Small intestine (tissue), 7 donors: Measurements from ENCODE around the gene SREK1IP1. TPM values are rescaled to one million over a fixed set of nuclear protein-coding genes. Genes with fewer than 3 reads are reported as not detected.
A peak's percentile ranks its signal among the peaks of the same experiment; 100 is the strongest.

Source experiments
- DNase-seq, 2 donors: peaks; one replicate each; pipeline versions ENCODE4 v3.0.0 to v3.0.0-alpha.2; 2013
- FAIRE-seq: peaks from 2 replicates; lab custom pipeline; 2012; peaks lifted over from hg19 to GRCh38; lab: Jason Lieb, UNC
- H3K27ac ChIP-seq, 3 donors: one replicate each; pipeline ENCODE4 v1.5.1; 2013; ENCODE audit warnings: low read length in 2 of 3, mild to moderate bottlenecking in 2 of 3, control low read depth in 1 of 3, inconsistent platforms in 1 of 3, low read depth in 1 of 3, moderate library complexity in 1 of 3
- H3K27me3 ChIP-seq, 3 donors: one replicate each; pipeline ENCODE4 v1.6.1; 2013; ENCODE audit warnings: low read length in 3 of 3, inconsistent platforms in 1 of 3; ENCODE audit not compliant: control insufficient read depth in 3 of 3, insufficient read depth in 3 of 3
- H3K36me3 ChIP-seq, 3 donors: one replicate each; pipeline ENCODE4 v1.6.1; 2013; ENCODE audit warnings: low read length in 3 of 3, inconsistent platforms in 1 of 3, low read depth in 1 of 3, mild to moderate bottlenecking in 1 of 3, moderate library complexity in 1 of 3; ENCODE audit not compliant: control insufficient read depth in 3 of 3, insufficient read depth in 2 of 3
- H3K4me1 ChIP-seq, 3 donors: one replicate each; pipeline ENCODE4 v1.6.1; 2013; ENCODE audit warnings: low read length in 2 of 3, inconsistent platforms in 1 of 3, low read depth in 1 of 3, mild to moderate bottlenecking in 1 of 3, moderate library complexity in 1 of 3; ENCODE audit not compliant: control insufficient read depth in 3 of 3, insufficient read depth in 2 of 3
- H3K4me3 ChIP-seq, 3 donors: one replicate each; pipeline ENCODE4 v1.5.1; 2013; ENCODE audit warnings: low read length in 3 of 3, control low read depth in 1 of 3, inconsistent platforms in 1 of 3, low read depth in 1 of 3, mild to moderate bottlenecking in 1 of 3, moderate library complexity in 1 of 3
- H3K9me3 ChIP-seq, 2 donors: one replicate each; pipeline ENCODE4 v1.6.1; 2013; ENCODE audit warnings: low read depth in 1 of 2, low read length in 1 of 2; ENCODE audit not compliant: control insufficient read depth in 2 of 2, insufficient read depth in 1 of 2
- WGBS, 3 donors: extraction: QIAGEN DNeasy Blood & Tissue Kit; methylation state at CpG; one replicate each; pipeline ENCODE4 v1.1.7; 2013; 5-methylcytosine and 5-hydroxymethylcytosine counted together
- polyA plus RNA-seq, 4 donors: library from polyadenylated mRNA; stranded (reverse) in 3 of 4; unstranded in 1 of 4; fragments of 200-250 nt in 3 of 4; fragments of 120-200 nt in 1 of 4; gene quantifications; one replicate each; pipeline versions ENCODE4 v1.2.1 to v1.2.3, GENCODE V29; 2013
- donor health status: healthy with polysubstance abuse.
- donor health status: control.
- donor health status: control.
- donor health status: Bipolar disorder and iron deficiency.
- donor health status: healthy.

Gene SREK1IP1
- polyA plus RNA-seq, 4 donors, result 5.9 to 14.5 (median 8.0) TPM

- FAIRE-seq, result no peak
- 53 to 62% (median 60%) methylated on average over 4 of the region's 4 CpGs for WGBS, 3 donors
Measured at GRCh38 chr5:64759960-64760660, 8.4 kb downstream of the SREK1IP1 start.

GRCh38 chr5:64758901-64759300, 9.6 kb downstream of the SREK1IP1 start:
- no peak overlapping the region for H3K27ac ChIP-seq
- no peaks in the 10 kb centered on the region for H3K9me3 ChIP-seq
- DNase-seq (no peak), FAIRE-seq (no peak)
- no peak overlapping the region for H3K4me3 ChIP-seq
- H3K36me3 ChIP-seq, result peaks cover 2 to 15% (median 2%) of the 10 kb centered on the region in 3 donors
- WGBS, 3 donors, result 84 to 88% (median 86%) methylated on average over 3 of the region's 3 CpGs
- no peaks in the 10 kb centered on the region for H3K4me1 ChIP-seq
- no peaks in the 10 kb centered on the region for H3K27me3 ChIP-seq

More at GRCh38 chr5:64759960-64760660, 8.4 kb downstream of the SREK1IP1 start:
- Histone ChIP-seq H3K9me3 (no peaks in the 10 kb centered on the region), H3K4me1 (no peaks in the 10 kb centered on the region), H3K27me3 (no peaks in the 10 kb centered on the region), H3K27ac (no peak overlapping the region), H3K36me3 (peaks cover 2 to 11% (median 3%) of the 10 kb centered on the region in 3 donors), H3K4me3 (no peak overlapping the region)
- no peak for DNase-seq

- DNase-seq (no peak), FAIRE-seq (no peak)
- H3K4me1 ChIP-seq, result no peaks in the 10 kb centered on the region
- H3K27ac ChIP-seq, result no peak overlapping the region
- no peaks in the 10 kb centered on the region for H3K9me3 ChIP-seq
- H3K36me3 ChIP-seq, result peaks cover 2 to 10% (median 4%) of the 10 kb centered on the region in 3 donors
- H3K4me3 ChIP-seq, result no peak overlapping the region
- 99 to 100% (median 99%) methylated on average over 2 of the region's 2 CpGs for WGBS, 3 donors
- H3K27me3 ChIP-seq, result no peaks in the 10 kb centered on the region
Measured at GRCh38 chr5:64754066-64754465, 14.4 kb downstream of the SREK1IP1 start.

GRCh38 chr5:64749385-64749784, 19.1 kb downstream of the SREK1IP1 start:
- H3K36me3 ChIP-seq, result peaks cover under 1 to 4% (median 2%) of the 10 kb centered on the region in 3 donors
- H3K4me3 ChIP-seq, result no peak overlapping the region
- H3K27ac ChIP-seq, result no peak overlapping the region
- no peak for FAIRE-seq
- H3K9me3 ChIP-seq, result no peaks in the 10 kb centered on the region
- H3K4me1 ChIP-seq, result no peaks in the 10 kb centered on the region
- H3K27me3 ChIP-seq, result no peaks in the 10 kb centered on the region
- no peak for DNase-seq
- 80 to 94% (median 89%) methylated on average over 4 of the region's 4 CpGs for WGBS, 3 donors

GRCh38 chr5:64746446-64746845, 22.0 kb downstream of the SREK1IP1 start:
- Histone ChIP-seq H3K36me3 (peaks cover 0 to 3% (median 2%) of the 10 kb centered on the region in 3 donors), H3K9me3 (no peaks in the 10 kb centered on the region), H3K4me1 (no peaks in the 10 kb centered on the region), H3K27ac (no peak overlapping the region), H3K4me3 (no peak overlapping the region), H3K27me3 (no peaks in the 10 kb centered on the region)
- 83 to 94% (median 90%) methylated on average over 1 of the region's 1 CpG for WGBS, 3 donors
- FAIRE-seq (peak; percentile 23), DNase-seq (no peak)

- WGBS, 3 donors, result 95 to 100% (median 96%) methylated on average over 1 of the region's 1 CpG
- H3K4me1 ChIP-seq, result no peaks in the 10 kb centered on the region
- DNase-seq (no peak), FAIRE-seq (no peak)
- H3K27ac ChIP-seq, result no peak overlapping the region
- H3K9me3 ChIP-seq, result no peaks in the 10 kb centered on the region
- no peak overlapping the region for H3K4me3 ChIP-seq
- no peaks in the 10 kb centered on the region for H3K27me3 ChIP-seq
- H3K36me3 ChIP-seq, result peaks cover 0 to 3% (median 0%) of the 10 kb centered on the region in 3 donors
Measured at GRCh38 chr5:64744914-64745313, 23.6 kb downstream of the SREK1IP1 start.

- H3K9me3 ChIP-seq, result no peaks in the 10 kb centered on the region
- peaks cover 0 to 3% (median 2%) of the 10 kb centered on the region in 3 donors for H3K36me3 ChIP-seq
- no peak for FAIRE-seq
- H3K27ac ChIP-seq, result no peak overlapping the region
- DNase-seq, result no peak
- H3K4me1 ChIP-seq, result no peaks in the 10 kb centered on the region
- no peak overlapping the region for H3K4me3 ChIP-seq
- no peaks in the 10 kb centered on the region for H3K27me3 ChIP-seq
Measured at GRCh38 chr5:64742821-64743220, 25.7 kb downstream of the SREK1IP1 start.

- WGBS, 3 donors, result 88 to 97% (median 97%) methylated on average over 1 of the region's 1 CpG
- no peak for FAIRE-seq
Measured at GRCh38 chr5:64742411-64742810, 26.1 kb downstream of the SREK1IP1 start.

More at GRCh38 chr5:64742411-64742810, 26.1 kb downstream of the SREK1IP1 start:
- H3K27ac ChIP-seq, result no peak overlapping the region
- H3K9me3 ChIP-seq, result no peaks in the 10 kb centered on the region
- peaks cover 0 to 3% (median 2%) of the 10 kb centered on the region in 3 donors for H3K36me3 ChIP-seq
- no peaks in the 10 kb centered on the region for H3K4me1 ChIP-seq
- DNase-seq, result no peak
- H3K27me3 ChIP-seq, result no peaks in the 10 kb centered on the region
- no peak overlapping the region for H3K4me3 ChIP-seq
